Measurements from ENCODE around the gene PSPN.

DNA sequence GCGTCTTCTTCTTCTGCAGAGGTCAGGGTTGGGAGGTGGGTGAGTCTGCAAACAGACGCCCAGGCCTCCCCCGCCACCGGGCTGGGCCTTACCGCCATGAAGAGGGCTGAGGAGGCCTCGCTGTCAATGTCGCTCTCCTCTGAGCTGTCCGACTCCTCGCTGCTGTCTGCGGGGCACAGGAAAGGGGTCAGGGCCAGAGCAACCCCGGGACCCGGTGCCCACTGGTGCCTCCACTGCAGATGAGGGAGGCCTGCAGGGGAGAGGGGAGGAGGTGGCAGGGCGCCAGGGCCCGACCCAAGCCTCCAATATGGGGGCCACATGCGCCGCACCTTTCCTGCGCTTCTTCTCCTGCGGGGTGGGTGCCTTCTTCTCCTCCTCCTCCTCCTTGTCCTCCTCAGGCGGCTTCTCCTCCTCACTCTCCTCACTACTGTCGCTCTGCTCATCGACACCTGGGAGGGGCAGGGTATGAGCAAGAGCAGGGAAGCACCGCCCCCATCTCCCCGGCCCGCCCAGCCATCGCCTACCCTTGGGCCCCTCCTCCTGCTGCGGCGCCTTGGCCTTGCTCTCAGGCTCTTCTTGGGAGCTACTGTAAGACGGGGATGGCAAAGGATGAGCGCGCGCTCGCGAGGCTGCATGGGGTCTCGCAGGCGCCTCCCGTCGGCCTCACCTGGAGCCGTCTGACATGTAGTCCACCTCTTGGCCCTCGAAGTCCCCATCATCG is 5.5 kb upstream of the PSPN start:
- TF ChIP-seq POLR2A (IDR thresholded peaks at IDR 0.05), result no peak
- TF ChIP-seq, protein P1, sequence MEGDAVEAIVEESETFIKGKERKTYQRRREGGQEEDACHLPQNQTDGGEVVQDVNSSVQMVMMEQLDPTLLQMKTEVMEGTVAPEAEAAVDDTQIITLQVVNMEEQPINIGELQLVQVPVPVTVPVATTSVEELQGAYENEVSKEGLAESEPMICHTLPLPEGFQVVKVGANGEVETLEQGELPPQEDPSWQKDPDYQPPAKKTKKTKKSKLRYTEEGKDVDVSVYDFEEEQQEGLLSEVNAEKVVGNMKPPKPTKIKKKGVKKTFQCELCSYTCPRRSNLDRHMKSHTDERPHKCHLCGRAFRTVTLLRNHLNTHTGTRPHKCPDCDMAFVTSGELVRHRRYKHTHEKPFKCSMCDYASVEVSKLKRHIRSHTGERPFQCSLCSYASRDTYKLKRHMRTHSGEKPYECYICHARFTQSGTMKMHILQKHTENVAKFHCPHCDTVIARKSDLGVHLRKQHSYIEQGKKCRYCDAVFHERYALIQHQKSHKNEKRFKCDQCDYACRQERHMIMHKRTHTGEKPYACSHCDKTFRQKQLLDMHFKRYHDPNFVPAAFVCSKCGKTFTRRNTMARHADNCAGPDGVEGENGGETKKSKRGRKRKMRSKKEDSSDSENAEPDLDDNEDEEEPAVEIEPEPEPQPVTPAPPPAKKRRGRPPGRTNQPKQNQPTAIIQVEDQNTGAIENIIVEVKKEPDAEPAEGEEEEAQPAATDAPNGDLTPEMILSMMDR (IDR thresholded peaks at IDR 0.05), result no peak
- no peak for TF ChIP-seq POLR2AphosphoS5 (IDR thresholded peaks at IDR 0.05)

Measured in breast epithelium (tissue), 3 donors.